ENCODE measurements around the gene CREB5.

DNA sequence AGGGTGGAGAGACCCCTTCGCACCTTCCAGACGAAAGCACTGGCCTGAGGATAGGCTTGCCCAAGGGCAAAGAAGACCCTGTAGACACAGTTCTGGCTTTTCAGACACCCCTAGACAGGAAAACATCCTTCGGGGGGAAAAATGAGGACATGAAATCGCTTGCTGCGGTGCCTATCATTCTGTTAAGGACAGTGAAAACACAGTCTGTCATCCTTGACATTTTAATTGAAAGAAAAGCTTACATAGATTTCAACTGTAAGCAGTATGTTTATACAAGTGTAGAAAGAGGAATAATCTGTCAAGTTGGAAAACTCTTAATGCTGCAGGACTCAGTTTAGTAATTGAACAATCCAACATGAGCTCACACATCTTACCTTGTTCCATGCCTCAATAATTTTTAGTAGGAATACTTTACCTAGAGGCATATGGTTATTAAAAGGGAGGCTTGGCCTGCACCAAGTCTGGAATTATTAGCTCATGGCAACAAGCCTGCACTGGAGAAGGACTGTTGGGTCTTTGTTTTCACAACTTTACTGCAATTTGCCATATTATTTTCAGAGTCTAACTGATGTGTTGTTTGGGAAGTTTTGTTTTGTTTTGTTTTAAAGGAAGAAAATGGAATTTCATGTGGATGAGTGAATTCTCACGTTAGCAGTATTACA, 302.3 kb downstream of the CREB5 start:
- TF ChIP-seq CTCF (IDR thresholded peaks at IDR 0.05) (no peak), POLR2A (IDR thresholded peaks at IDR 0.05) (no peak)
